Retina (tissue), 1 donor: Measurements from ENCODE around the gene GLS2.
"Not testable (repeated sequence)": the region's sequence is repeated elsewhere in the genome, so short reads cannot be mapped to it uniquely, and the experiment has no call there.

Experiments used
- DNase-seq: peaks from one replicate; pipeline ENCODE4 v3.0.0-alpha.2; 2016

The GLS2 gene

DNA sequence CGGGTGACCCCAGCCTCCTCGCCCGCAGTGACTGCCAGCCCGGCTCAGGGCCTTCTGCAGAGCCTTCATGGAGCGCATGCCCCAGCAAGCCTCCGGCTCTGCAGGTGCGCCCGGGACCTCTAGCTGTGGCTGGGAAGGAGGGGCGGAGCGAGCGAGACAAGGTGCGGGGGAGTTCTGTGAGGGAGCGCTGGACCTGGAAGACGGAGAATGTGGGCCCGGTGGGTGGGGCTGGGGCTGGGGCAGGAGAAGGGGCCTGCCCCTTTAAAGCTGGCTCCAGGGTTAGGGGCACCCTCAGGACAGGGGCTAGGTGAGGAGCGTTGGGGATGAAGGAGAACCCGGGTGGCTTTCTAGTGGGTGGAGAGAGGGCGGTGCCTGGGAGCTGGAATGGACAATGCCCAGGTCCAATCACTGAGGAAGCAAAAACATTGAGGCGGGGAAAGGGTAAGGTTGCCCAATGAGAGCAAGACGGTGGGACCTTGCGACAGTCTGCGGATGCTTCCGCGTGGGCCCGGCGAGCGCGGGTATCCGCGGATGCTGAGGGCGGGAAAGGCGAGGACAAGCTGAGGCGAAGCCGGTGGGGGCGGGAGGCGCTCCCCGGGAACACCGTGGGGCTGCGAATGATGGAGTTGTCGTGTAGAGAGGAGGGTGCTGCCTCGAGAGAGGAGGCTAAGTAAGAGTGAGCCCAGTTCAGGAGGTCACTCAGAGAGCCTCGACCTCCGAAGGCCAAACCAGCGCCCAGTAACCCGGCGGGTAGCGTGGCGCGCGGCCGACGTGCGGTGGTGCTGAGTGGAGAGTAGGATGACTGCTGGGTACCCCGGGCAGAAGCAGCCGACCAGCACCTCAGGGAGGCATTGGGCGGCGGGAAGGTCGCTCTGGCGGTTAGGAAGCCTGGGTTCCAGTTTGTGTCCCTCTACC, at the start of gene GLS2:
Gene GLS2 (minus strand): TSS at position 121 of the 915 bp plus-strand sequence. CDS start 43 bp downstream, at position 78.
- peak; percentile 83 for DNase-seq

DNA sequence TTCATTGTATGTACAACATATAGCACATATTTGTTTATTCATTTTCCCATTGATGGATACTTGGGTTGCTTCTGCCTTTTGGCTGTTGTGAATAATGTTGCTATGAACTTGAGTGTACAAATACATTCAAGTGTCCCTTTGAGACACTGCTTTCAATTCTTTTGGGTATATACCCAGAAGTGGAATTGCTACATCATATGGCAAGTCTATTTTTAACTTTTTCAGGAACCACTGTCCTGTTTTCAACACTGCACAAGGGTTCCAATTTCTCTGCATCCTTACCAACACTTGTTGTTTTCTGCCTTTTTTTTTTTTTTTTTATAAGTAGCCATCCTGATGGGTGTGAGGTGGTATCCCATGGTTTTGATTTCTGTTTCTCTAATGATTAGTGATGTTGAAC, 49.6 kb upstream of the GLS2 start:
- DNase-seq = no peak

DNA sequence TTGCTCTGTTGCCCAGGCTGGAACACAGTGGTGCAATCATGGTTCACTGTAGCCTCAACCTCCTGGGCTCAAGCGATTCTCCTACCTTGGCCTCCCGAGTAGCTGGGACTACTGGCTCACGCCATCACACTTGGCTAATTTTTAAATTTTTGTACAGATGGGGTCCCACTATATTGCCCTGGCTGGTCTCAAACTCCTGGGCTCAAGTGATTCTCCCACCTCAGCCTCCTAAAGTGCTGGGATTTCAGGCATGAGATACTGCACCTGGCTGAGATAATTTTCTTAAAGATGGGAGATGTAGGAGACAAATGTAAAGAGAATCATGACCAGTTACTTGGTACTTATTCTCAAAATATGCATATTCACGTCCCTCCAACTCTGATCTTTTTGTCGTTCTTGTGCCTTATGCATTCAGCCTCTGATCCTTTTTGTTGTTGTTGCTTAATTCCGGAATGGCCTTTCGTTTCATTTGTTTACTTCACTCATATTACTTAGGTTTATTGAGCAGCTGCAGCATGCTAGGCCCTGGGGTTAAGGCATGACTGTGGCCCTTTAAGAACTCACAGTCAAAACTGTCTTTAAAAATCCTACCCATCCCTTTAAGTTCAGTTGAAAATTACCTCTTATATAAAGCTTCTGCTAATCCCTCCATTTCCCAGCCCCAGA, 42.6 kb upstream of the GLS2 start:
- DNase-seq = no peak

DNA sequence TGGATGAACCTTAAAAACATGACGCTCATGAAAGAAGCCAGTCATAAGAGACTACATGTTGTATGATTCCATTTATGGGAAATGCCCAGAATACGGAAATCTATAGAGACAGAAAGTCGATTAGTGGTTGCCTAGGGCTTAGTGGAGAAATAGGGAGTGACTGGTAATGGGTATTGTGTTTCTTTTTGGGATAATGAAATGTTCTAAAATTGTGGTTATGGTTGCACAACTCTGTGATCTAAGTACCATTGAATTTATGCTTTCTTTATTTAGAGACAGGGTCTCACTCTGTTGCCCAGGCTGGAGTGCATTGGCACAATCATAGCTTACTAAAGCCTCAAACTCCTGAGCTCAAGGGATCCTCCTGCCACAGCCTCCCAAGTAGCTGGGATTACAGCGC, 41.7 kb upstream of the GLS2 start:
- DNase-seq = no peak

DNA sequence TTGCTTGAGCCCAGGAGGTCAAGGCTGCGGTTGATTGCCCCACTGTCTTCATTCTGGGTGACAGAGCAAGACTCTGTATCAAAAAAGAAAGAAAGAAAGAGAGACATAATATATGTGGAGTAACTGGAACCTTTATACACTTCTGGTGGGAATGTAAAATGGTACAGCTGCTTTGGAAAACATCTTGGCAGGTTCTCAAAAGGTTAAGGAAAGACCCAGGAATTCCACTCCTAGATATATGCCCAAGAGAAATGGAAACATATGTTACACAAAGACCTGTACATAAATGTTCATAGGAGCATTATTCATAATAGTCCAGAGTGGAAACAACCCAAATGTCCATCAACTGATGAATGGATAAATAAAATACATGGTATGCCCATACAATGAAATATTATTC, 40.9 kb upstream of the GLS2 start:
- no peak for DNase-seq

DNA sequence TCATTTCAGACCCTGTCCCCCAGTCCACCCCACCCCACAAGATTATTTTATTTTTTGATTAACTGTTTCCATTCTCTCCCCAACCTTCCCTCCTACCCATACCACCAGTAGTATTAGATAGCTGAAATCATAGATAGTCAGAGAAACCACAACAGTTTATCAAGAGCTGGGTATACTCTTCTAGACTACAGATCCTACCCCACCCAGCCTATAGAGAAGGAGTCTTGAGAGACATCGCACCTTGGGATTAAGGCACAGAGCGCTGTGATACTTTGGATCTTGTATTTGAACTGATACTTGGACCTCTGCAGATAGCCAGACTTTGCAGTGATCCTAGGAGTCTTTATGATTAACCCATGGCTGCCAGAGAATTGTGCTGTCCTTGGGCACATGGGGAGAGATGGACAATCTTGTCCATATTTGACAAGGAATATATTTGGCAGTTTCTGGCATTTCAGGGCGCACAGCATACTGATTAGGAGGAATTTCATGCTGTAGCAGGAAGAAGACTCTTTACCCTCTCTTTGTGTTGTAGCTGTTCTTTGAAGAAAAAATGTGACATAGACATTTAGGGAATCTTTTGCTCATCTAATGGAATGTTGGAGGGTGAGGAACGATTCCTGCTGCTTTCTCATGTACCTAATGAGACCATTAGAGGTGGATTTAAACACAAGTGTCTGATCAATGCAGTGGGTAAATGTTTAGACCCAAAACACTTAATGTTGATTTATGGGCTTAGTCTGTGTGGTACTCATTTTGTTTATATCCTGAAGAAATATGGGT, 34.6 kb upstream of the GLS2 start:
- DNase-seq = peak; percentile 32

DNA sequence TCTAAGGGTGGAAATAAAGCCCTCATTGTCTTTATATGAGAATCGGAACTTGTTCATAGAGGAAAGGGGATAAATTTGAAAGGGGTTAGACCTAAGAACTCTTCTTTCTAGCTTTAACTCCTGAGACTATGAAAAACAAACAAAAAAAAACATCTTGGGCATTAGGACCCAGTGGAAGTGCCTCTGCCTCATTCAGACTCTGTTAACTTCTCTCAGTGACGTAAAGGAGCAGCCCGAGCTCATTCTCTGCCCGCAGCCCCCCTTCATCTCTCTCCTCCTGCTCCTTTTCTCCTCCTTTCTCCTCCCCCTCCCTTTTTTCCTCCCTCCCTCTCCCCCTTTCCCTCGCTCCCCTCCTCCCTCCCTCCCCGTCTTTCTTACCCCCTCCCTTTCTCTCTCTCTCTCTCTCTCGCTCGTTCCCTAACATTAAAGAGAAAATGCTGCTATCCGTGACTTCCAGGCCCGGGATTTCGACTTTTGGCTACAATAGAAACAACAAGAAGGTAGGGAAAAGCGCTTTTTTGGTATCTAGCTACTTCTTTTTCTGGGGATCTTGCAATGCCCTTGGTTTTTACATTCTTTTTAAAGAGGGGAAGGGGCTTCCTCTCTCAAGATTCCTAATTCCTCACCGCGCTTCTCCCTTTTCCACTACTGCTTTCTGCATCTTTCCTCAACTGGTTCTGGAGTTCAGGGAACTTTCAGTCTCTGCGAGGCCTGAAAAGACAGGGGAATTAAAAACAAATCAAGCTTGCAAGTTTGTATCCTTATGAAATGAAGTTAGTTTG, 33.8 kb upstream of the GLS2 start, which contains the start of gene RBMS2:
Gene RBMS2 (plus strand): TSS at position 231 of the 782 bp plus-strand sequence. CDS start 204 bp downstream, at position 435.
- DNase-seq = peak; percentile 75

DNA sequence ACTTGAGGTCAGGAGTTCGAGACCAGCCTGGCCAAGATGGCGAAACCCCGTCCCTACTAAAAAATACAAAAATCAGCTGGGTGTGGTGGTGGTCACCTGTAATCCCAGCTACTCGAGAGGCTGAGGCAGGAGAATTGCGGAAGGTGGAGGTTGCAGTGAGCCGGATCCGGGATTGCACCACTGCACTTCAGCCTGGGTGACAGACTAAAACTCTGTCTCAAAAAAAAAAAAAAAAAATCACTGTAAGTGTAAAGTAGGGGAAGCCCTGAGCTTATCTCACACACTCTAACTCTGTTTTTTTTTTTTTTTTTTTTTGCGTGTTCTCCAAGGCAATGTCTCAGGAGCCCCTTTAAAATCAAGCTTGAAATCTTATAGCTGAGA, 33.2 kb upstream of the GLS2 start:
- DNase-seq = no peak

DNA sequence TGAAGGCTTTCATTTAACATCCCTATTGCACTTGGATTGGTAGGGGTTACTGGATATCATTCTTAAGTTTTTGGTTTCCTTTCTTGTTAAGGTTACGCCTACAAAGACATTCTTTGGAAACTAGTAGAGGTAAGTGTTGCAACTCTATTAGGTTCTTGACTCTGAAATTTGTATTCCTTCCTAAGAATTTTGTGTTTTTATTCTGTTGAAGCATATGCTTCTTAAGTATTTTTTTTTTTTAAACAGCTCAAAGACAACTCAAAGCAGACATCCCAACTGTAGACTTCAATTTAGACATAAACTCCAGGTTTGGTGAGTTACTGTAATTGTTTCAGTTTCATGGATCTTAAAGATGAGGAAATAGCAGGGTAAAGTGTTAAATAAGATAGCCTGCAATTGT, 32.5 kb upstream of the GLS2 start:
- no peak for DNase-seq

DNA sequence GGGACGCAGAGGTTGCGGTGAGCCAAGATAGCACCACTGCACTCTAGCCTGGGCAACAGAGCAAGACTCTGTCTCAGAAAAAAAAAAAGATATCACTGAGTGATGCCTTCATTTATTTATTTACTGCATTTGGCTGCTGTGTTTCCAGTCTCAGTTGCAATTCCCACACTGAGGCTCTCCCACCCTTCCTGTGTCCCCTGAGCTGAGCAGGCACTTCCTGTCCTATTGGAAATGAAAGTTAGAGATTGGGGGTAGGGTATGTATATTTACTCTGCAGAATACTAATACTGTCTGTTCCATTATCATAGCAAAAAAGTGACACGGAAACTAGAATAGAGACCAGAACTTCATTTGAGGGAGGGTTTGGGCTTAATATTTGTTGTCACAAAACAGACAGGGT, 32.1 kb upstream of the GLS2 start:
- no peak for DNase-seq

DNA sequence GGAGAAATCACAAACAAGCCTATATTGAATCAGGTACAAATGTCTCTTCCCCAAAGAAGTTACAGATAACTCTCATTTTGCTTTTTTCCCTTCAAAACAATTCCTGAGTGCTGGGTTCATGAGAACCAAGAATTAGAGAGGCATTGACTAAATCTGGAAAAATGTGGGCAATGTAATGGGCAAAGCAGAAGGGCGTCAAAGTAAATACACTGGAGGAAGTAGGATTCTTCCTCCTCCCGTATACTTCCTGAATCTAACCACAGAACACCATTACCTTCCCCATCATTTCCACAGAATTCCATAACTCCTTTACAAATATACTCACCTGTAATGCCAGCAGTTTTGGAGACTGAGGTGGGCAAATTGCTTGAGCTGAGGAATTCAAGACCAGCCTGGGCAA, 30.6 kb upstream of the GLS2 start:
- no peak for DNase-seq

DNA sequence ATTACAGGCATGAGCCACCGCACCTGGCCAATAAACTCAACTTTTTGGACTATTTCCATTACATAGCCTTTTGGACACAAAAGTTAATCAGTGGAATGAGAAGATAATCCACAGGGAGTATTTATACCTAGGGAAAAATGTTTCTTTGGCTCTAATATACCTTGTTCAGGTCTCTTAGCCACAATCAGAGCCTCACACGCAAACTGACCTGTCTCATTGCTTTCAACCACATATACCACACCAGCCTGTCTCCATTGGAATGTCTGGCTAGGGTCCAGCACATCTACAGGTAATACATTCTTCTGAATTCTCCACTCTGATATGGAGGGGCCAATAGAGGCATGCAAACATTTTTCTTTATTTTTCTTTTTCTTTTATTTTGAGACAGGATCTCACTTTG, 29.9 kb upstream of the GLS2 start:
- no peak for DNase-seq

DNA sequence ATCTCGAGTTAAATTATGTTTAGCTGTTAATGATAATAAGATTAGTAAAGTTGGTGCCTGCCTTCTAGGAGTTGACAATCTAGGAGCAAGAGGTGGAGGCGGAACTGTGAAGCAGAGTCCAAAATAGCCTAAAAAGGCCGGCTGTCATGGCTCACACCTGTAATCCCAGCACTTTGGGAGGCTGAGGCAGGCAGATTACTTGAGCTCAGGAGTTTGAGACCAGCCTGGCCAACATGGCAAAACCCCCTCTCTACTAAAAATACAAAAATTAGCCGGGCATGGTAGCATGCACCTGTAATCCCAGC, 26.0 kb upstream of the GLS2 start:
- DNase-seq = not testable (repeated sequence)

DNA sequence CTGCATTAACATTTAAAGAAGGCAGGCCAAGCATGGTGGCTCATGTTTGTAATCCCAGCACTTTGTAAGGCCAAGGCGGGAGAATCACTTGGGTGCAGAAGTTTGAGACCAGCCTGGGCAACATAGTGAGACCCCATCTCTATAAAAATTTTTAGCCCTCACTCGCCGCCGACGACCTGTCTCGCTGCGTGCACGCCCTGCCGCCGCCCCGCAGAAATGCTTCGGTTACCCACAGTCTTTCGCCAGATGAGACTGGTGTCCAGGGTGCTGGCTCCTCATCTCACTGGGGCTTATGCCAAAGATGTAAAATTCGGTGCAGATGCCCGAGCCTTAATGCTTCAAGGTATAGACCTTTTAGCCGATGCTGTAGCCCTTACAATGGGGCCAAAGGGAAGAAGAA, 22.8 kb upstream of the GLS2 start:
- DNase-seq = no peak

DNA sequence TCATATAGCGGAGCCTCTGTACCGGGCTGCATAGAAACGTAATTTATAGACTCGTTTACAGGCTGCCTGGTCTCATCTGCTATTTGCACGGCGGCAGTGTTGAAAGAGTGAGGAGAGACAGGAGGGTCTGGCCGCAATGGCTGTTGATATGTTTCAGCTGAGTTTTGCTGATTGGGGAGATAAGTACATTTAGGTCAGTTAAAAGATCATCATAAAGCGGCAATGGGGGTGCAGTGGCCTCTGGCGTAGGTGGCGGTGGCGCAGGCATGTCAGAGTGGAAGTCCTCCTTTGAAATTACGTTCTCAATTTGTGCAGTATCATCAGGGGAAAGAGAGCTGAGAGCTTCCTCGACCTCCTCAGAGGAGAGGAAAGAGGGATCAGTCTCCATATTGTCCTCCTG, 11.9 kb upstream of the GLS2 start:
- not testable (repeated sequence) for DNase-seq

DNA sequence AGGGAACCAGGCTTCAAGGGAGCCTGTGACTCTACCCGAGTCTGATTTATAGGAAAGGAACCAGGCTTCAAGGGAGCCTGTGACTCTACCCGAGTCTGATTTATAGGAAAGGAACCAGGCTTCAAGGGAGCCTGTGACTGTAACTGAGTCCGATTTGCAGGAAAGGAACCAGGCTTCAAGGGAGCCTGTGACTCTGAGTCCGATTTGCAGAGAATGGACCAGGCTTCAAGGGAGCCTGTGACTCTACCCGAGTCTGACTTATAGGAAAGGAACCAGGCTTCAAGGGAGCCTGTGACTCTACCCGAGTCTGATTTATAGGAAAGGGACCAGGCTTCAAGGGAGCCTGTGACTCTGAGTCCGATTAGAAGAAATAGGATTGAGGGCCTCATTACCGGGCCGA, 11.5 kb upstream of the GLS2 start:
- DNase-seq = not testable (repeated sequence)

DNA sequence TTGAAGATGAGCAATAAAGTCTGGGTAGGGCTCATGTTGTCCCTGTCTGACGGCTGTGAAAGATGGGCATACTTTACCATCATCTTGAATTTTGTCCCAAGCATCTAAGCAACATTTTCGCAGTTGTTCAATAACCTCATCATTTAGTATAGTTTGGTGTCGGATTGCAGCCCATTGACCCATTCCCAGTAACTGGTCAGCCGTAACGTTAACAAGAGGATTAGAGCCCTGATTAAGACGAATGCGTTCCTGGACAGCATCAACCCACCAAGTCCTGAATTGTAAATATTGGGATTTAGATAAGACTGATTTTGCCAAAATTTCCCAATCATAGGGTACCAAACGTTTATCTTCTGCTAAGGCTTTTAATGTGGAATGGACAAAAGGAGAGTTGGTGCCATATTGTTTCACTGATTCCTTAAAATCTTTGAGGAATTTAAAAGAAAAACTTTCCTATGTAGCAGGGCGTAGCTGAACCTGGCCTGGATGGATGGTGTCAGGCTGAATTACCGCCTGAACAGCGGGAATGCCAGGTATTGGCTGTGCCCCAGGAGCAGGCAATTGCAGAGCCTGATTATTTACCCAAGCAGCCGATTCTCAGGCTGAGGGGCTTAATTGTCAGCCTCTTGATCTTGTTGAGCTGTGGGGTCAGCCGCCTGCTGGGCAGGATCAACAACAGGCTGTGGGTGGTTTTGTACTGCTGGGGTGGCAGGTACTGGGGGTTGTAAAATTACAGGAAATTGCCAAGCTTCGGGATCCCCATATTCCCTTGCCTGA, 10.4 kb upstream of the GLS2 start:
- peak; percentile 45 for DNase-seq

DNA sequence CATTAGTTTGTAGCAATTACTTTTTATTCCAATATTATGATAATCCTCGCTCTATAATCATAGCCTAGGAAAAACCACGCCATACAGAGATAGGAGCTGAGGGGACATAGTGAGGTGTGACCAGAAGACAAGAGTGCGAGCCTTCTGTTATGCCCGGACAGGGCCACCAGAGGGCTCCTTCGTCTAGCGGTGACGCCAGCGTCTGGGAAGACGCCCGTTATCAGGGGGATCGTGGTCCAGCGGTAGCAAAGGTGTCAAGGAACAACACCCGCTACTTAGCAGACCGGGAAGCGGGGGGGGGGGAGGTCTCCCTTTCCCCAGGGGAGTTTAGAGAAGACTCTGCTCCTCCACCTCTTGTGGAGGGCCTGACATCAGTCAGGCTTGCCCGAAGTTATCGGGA, 8.7 kb upstream of the GLS2 start:
- peak; percentile 42 for DNase-seq

DNA sequence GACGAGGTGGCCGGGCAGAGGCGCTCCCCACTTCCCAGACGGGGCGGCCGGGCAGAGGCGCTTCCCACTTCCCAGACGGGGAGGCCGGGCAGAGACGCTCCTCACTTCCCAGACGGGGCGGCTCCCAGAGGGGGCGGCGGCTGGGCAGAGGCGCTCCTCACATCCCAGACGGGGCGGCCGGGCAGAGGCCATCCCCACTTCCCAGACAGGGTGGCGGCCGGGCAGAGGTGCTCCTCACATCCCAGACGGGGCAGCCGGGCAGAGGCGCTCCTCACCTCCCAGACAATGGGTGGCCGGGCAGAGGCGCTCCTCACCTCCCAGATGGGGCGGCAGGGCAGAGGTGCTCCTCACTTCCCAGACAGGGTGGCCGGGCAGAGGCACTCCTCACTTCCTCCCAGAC, 6.5 kb upstream of the GLS2 start:
- DNase-seq = not testable (repeated sequence)

DNA sequence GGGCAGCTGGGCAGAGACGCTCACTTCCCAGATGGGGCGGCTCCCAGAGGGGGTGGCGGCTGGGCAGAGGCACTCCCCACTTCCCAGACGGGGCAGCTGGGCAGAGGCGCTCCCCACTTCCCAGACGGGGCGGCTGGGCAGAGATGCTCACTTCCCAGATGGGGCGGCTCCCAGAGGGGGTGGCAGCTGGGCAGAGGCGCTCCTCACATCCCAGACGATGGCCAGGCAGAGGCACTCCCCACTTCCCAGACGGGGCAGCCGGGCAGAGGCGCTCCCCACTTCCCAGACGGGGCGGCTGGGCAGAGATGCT, 6.1 kb upstream of the GLS2 start:
- DNase-seq = not testable (repeated sequence)

DNA sequence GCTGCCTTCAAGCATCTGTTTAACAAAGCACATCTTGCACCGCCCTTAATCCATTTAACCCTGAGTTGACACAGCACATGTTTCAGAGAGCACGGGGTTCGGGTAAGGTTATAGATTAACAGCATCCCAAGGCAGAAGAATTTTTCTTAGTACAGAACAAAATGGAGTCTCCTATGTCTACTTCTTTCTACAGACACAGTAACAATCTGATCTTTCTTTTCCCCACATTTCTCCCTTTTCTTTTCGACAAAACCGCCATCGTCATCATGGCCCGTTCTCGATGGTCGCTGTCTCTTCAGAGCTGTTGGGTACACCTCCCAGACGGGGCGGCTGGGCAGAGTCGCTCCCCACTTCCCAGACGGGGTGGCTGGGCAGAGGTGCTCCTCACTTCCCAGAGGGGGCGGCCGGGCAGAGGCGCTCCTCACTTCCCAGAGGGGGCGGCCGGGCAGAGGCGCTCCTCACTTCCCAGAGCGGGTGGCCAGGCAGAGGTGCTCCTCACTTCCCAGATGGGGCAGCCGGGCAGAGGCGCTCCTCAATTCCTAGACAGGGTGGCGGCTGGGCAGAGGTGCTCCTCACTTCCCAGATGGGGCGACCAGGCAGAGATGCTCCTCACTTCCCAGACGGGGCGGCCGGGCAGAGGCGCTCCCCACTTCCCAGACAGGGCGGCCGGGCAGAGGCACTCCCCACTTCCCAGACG, 5.6 kb upstream of the GLS2 start:
- not testable (repeated sequence) for DNase-seq
